T-helper 9 cell (primary cell): ENCODE measurements around the gene TRPV5.

Experiments used
- DNase-seq: peaks from one replicate; pipeline ENCODE4 v3.0.0-alpha.2; 2020

The TRPV5 gene

DNA sequence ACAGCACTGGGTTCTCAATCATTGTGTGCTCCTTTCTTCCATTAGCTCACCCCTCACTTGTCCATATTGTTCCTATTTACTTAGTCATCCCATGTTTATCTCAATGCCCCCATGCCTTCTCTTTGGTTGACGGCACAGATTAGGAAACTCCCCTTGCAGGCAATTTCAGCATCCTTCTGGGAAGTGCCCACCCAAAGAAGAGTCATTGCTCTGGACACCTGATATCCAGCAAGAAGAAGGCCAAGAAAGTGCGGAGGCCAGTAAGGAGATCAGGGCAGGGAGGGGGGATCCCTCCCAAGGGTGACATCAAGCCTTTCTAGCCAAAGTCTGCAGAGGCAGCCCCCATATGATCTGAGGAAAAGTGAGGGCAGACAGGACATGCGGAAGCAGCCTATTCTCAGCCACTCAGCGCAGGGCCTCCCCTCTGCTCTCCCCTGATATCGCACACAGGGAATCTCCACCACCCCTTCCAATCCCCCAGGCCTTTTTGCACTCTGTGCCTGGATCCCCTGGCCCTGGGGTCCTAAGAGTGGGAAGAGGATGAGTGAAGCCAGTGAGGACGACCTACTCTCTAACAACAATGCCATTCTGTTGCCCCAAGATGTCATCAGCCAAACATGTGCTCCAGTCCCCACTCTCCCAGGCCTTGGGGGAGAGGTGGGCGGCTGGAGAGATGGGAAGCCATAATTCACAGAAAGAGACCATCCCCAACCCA is 49.8 kb downstream of the TRPV5 start:
- no peak for DNase-seq

DNA sequence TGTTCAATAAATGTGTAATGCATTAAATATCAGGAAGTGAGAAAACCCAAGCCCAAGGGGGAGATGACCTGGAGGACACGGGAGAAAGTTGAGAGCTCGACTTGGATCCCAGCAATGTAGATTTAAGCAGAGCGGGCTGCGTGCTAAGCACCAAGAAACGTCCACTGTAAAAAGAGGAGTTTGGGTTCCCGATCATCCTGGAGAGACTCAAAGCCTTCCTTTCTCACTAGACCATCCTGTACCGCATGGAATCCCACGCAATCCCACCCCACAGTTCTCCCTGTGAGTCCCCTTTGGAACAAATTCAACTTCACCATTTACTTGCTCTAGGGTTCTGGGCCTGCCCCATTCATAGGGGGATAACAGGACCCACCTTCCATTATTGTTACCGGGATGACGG is 50.4 kb downstream of the TRPV5 start:
- DNase-seq: no peak

DNA sequence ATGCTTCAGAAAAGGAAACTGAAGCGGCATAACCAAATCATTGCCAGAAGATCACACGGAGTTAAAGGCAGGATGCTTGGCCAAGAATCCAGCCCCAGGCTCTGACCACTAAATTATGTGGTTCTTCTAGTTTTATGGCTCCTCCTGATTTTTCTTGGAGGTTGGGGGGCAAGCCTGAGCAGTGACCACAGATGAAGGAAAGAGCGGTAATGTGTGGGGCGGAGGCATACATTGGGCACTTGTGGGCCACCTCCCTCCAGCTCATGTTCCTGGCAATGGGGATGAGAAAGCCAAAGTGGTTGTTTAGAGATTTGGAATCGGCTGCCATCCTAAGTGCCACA is 51.2 kb downstream of the TRPV5 start:
- no peak for DNase-seq

DNA sequence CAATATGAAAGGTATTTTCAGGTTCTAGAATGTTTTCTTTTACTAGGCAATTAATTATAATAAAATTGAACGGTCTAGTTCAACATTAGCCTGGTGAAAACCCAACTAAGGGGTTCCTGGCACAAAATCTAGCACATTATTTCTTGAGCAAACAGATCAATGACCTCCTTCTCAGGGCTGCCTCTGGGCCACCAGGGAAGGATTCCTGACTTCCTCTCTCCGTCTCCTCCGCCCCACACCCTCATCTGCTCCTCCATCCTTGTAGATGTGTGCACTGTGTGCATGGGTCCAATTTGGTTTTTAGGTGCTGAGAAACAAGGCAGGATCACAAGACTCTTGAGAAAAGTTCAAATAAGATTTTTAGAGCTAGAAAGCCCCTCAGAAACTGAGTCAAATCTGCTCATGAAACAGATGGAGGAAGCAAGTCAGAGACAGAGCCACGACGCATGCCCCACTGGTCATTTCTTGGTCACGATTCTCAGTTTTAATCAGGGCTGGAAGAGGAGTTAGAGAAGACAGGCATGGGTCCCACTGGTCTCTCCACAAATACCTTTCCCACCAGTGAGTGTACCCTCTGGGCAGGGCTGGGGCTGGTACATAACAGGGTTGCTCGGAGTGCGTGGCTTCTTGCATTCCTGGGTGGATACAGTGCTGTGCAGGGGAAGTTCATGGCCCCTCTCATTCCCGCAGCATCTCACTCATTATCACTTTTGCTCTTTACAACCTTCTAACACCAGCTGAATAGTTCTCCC is 51.8 kb downstream of the TRPV5 start:
- DNase-seq: no peak

DNA sequence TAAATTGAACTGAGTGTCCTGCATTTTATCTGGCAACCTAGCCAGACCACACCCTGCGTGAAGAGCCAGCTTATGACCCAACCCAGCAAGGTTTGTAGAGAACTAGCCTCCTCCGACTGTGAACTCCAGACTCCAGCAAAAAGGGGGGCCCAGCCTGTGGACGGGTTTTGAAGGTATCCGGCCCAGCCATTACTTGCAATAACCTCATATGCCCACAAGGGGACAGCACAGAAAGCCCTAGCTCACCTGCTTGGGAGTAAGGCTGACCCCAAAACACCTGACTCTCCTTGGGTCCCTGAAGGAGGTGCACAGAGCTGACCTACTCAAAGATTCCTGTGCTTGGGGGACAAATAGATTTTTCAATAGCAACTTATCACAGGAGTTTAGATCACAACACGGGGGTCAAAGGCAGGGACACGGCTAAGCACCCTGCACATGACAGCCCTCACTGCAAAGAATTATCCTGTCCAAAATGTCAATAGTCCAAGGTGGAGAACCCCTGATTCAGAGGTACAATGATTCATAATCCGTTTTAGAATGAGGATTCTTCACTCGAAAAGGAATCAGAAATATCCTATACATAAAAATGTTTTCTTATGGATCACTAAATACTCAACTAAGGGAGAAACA is 52.6 kb downstream of the TRPV5 start:
- peak; percentile 32 for DNase-seq

DNA sequence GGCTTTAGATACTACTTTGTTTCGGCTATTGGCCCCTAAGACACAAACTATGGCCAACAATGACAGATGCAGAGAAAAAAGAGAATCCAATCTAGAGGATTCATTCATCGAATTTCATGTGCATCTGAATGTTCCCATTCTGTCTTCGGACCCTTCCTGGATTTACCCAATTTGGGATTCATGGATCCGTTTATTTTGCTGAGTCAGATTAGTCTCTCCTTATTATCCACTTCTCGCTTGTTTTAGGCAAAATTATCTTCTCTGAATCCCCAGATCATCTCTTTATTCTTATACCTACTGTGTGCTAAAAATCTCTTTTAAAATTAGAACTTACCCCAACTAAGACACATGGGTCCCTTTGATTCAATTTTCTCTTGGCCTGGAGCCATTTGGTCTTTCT is 54.5 kb downstream of the TRPV5 start:
- no peak for DNase-seq

DNA sequence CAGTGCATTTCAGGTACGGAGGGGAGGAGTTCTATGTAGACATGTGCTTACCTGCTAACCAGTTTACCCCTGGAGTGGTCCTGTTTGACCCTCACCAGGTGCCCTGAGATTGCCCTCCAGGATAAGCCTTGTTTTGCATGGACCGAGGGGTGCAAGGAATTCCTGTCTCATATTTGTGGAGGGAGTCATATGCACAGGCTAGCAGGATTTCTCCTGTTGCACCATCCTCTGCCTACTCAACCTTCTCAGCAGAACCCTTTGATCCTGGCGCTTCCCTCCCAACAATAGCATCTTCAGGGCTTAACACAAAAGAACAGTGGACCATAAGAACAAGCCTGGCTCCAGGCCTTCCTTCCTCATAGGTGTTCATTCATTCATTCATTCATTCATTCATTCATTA is 55.2 kb downstream of the TRPV5 start:
- no peak for DNase-seq

DNA sequence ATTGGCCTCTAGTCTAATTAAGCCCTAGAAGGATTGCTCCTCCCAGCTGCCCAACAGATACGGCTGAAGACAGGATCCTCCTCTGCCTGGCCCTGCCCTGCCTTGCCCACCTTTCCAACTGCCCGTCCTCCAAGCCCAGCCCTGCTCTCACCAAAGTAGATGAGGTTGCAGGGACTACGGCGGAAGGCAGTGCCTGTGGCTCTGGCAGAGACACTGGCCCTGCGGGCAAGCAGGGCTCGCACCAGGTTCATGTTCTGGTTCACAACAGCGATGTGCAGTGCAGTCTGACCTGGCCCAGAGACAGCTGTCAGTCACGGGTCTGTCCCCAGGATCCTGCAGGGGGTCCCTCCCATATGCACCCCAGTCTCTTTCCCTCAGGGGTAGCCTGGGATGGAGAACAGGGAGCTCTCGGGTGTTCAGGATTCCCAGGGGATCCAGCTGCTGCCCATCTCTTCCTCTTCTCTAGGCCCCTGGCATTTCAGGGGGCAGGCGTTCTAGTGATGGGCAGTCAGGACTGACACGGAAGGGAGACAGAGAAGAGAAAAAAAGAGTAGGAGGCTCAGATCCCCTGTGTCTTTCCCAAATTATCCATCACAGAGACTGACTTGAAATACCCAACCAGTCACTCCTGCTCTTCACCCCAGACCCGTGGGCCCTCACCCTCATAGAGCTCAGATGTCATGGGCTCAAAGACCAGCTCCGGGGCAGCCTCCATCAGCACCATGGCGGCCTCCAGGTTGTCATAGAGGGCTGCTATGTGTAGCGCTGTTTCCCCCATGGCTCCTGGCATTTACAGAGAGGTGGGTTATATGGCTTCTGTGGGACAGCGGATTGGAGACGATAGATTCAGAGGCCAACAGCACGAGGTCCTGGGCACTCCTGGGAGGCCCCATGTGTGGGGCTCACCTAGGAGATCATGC is 56.3 kb downstream of the TRPV5 start:
- DNase-seq: no peak

DNA sequence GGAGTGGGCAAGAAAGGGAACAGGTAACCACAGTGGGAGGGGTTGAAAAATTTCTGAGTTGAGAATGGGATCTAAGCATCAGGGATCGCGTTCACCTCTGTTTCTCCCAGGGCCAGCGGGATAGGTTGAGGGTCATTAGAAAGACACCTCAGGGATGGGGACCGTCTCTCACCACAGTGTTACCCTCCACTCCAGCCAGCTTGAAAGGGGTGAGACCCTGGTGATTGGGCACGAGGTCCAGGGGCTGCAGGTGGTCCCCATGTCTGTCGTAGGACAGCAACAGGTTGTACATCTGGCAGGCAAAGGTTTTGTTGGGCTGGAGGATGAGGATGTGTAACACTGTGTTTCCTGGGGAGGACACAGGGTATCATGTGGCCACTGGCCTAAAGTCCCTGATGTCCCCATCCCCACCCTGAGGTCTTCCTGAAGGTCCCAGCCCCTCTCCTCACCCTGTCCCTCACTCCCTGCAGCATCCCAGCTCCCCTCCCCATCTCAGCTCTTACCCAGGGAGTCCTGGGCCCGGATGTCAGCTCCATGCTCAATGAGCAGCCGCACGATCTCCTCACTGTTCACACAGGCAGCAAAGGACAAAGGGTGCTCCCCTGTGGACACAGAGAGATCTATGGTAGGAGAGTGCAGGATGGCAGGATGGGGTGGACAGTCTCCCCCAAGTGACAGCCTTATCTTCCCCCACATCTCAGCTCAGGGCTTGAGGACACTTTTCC is 57.1 kb downstream of the TRPV5 start:
- no peak for DNase-seq

DNA sequence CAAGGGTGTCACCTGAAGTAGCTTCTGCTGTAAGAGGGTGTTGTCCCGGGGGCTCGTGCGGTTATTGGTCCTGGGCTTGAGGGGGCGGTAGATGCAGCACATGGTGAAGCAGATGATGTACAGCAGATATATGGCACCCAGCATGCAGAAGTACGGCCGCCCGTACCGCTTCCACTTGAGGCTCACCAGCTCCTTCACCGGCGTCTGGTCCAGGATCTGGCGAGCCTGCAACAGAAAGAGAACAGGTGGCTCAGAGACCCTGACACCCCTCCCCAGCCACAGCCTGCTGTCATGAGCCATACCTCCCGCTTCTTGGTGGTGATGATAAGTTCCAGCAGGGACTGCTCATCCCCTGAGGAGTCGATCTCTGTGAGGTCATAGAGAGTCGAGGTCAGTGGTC is 58.1 kb downstream of the TRPV5 start:
- DNase-seq: no peak

DNA sequence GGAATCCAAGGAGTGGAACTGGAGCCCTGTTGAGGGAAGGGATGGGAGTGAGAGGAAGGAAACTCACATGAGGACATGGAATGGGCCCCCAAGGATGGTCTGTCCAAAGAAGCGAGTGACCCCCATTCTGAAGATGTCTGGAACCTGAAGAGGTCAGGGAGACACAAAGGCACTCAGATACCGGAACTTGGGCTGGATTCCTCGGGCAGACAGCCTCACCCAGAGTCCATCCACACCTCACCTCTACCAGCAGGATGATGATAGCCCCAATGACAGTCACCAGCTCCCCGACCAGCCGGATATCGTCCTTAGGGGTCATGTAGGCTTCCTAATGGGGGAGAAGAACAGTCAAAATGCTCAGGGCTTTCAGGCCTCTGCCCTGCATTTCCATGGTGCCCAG is 58.7 kb downstream of the TRPV5 start:
- no peak for DNase-seq

DNA sequence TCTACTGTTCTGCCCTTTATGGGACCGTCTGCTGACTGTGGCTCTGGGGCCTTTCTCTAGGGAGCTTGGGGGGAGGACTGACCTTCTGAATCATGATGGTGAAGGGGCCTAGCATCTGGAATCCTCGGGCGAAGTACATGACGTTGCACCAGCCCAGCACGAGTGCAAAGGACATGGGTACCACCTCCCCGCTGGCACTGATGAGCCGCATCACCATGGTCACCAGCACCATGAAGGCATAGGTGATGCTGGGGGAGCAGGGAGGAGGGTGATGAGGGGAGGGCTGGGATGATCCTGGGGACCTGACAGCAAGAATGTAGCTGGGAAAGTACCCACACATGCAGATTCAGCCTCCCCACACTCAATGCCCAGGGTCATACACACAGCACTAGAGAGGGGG is 59.1 kb downstream of the TRPV5 start:
- no peak for DNase-seq

DNA sequence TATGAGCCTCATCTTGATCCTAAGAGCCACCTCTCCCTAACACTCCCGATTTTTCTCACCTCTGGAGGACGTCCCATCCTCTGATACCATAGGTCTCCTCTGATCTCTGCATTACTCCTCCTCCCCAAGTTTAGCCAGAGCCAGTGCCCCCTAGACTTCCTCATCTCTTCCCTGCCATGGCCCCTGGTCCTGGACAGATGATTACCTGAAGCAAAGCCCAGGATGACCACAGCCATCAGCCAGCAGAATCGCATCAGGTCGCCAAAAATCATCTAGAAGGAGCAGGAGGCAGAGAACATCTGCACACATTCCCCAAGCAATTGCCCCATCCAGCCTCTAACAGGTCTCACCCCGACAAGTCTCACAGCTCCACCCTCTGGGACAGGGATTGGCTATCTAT is 59.7 kb downstream of the TRPV5 start:
- DNase-seq: no peak

DNA sequence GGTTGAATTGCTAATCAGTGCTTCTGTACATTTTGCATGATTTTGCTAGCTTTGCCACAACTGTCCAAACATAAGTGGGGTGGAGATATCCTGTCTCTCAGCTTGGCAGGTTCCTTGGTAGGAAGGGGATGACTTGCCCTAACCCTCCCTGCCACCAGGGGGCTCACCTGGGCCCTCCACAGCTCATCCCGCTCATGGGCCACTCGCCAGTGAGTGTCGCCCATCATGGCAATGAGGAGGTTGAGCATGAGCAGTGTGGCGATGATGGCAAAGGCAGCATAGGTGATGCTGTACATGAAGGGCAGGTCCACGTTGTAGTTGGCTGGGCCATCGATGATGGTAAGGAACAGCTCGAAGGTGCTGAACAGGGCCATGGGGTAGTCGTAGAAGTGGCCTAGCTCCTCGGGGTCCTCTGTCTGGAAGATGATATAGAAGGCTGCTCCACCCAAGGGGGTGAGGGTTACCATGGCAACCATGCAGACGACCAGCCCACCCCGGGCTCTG is 60.2 kb downstream of the TRPV5 start:
- no peak for DNase-seq

DNA sequence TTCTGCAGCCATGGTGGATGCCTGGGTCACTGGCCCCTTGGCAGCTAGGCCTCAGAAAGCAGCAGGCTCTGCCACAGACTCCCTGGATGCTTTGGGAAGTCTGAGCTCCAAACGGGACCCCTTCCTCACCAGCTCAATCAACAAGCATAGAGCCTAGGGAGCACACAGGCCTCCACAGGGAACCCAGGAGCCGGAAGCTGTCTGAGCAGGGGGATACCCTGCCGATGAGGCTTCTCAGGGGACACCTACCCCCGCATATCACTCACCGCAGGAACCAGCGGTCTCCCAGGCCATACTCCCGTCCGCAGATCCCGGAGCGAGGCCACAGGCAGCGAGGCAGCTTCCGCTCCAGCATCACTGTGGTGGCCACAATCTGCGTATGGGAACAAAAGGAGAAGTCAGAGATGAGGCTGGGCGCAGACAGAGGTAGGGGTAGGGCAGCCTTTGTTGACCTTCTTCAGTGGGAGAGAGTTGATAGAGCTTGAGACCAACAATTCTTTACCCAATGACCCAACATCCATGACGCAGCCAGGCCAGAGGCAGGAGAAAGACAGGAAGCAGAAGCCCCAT is 61.4 kb downstream of the TRPV5 start:
- DNase-seq: no peak

DNA sequence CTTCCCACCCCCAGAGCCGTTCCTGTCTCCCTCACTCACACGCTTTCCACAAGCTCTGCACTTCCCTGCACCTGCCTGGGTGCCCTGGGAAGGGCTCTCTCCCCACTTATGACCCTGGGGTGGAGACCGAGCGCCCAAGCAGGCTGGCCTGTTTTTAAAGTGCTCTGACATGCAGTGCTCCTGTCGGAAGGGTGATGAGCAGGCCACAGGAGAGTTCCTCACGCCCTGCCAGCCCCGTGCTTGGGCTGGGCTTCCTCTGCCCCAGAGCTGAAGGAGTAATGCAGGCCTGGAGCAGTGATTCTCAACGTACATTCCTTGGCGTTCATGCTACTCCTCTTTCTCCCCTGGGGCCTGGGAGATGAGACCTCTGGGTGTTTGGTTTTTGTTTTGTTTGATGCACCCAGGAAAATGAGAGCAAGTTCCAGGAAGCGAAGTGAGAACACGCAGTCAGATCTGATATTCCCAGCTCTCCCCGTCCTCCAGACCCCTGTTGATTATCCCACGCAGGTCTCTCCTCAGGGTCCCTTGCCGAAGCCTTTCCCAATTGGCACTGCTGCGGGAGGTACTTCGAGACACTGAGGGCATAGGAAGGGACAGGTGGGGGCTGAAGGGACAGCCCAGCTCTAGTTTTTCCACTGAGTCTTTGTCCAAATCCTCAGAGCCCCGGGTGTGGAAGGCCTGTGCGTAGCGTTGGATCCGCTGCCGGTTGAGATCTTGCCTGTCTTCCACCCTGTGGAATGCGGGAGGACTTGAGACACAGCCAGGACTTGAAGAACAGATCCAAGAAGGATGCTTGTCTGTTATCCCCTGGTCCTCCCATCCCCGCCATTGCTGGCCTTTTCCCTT is 62.1 kb downstream of the TRPV5 start:
- no peak for DNase-seq

DNA sequence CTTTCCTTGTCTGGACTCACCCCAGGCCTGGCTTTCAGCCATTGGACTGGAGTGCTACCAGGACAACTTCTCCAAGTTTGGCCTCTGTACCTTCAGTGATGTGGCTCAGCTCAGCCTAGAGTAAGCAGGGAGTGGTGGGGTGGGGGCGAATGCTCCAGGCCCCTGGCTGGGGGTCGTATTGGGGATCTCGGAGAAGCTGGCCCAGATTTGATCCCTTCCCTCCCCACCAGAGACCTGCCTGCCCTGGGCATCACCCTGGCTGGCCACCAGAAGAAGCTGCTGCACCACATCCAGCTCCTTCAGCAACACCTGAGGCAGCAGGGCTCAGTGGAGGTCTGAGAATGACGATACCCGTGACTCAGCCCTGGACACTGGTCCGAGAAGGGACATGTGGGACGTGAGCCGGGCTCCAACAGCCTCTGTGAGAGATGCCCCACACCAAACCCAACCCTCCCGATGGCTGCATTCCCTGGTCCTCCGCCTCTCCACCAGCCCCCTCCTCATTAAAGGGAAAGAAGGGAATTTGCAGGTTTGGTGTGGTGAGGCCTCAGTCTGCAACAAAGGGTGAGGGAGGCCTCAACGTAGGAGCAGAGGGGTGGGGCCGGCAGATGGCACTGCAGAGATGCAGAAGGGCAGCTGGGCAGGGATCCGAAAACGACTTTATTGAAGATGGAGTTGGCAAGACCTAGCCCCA is 62.8 kb downstream of the TRPV5 start:
- DNase-seq: no peak

DNA sequence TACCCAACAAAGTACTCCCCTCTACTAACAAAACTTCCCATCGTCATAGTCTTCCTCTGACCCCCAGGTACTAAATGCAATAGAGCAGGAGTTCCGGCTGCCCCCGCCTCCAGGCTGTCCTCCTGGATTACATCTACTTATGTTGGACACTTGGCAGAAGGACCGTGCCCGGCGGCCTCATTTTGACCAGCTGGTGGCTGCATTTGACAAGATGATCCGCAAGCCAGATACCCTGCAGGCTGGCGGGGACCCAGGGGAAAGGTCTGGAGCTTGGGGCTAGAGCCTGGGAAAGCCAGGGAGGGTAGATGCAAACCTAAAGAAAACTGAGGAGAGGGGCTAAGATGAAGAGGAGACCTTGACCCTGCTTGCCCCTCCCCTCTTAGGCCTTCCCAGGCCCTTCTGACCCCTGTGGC is 63.4 kb downstream of the TRPV5 start:
- no peak for DNase-seq

DNA sequence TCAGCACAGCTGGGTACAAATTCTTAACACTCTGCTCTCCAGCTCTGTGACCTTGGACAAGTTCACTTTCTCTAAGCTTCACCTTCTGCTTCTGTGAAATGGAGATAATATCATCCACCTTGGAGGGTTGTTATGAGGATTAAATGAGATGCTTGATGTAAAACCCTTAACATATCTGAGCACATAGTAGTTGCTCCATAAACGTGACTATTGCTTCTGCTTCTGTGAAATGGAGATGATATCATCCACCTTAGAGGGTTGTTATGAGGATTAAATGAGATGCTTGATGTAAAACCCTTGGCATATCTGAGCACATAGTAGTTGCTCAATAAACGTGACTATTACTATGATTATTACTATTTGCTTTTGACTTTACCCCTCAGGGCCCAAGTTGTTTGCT is 64.1 kb downstream of the TRPV5 start:
- DNase-seq: no peak

DNA sequence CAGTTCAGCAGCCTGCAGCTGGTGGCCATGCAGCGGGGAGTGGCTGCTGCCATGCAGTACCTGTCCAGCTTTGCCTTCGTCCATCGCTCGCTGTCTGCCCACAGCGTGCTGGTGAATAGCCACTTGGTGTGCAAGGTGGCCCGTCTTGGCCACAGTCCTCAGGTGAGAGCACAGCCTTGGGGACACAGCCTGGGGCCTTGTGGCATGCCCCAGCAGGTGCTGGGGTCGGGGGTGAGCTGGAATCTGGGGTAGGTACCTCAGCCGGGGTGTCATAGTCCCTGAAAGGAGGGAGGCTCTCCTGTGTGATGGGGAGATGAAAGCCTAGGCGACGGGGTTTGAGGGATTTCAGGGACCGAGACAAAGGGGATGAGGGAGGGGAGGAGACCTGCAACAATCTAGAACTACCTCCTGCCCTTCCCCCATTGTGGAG is 64.5 kb downstream of the TRPV5 start:
- no peak for DNase-seq
